Measurements from ENCODE around the gene EPS8L2.

EPS8L2 gene

DNA sequence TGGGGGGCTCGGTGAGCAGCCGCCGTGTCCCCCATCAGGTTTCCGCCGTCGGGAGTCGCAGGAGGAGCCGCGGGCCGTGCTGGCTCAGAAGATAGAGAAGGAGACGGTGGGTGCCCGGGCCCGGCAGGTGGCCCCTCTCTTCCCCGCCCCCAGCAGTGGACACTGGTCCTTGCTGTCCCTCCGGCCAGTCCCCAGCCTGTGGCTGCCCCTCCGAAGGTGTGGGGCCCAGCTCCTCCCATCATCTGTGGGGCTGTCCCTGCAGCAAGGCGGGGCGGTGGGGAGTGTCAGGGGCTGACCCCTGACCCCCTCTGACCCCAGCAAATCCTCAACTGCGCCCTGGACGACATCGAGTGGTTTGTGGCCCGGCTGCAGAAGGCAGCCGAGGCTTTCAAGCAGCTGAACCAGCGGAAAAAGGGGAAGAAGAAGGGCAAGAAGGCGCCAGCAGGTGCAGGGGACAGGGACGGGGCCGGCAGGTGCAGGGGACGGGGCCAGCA, 15.3 kb downstream of the EPS8L2 start:
- TF ChIP-seq, protein P1, sequence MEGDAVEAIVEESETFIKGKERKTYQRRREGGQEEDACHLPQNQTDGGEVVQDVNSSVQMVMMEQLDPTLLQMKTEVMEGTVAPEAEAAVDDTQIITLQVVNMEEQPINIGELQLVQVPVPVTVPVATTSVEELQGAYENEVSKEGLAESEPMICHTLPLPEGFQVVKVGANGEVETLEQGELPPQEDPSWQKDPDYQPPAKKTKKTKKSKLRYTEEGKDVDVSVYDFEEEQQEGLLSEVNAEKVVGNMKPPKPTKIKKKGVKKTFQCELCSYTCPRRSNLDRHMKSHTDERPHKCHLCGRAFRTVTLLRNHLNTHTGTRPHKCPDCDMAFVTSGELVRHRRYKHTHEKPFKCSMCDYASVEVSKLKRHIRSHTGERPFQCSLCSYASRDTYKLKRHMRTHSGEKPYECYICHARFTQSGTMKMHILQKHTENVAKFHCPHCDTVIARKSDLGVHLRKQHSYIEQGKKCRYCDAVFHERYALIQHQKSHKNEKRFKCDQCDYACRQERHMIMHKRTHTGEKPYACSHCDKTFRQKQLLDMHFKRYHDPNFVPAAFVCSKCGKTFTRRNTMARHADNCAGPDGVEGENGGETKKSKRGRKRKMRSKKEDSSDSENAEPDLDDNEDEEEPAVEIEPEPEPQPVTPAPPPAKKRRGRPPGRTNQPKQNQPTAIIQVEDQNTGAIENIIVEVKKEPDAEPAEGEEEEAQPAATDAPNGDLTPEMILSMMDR (IDR thresholded peaks at IDR 0.05; ENCODE audit: extremely low read depth, insufficient read depth, missing control alignments) = no peak
- in situ Hi-C loops (cut with MboI; ENCODE audit: low pct_unique_long_range_greater_than_20kb, low sequenced_read_pairs, unreplicated experiment) = no loop called here
- DNase-seq (ENCODE audit: low spot score) = no peak

DNA sequence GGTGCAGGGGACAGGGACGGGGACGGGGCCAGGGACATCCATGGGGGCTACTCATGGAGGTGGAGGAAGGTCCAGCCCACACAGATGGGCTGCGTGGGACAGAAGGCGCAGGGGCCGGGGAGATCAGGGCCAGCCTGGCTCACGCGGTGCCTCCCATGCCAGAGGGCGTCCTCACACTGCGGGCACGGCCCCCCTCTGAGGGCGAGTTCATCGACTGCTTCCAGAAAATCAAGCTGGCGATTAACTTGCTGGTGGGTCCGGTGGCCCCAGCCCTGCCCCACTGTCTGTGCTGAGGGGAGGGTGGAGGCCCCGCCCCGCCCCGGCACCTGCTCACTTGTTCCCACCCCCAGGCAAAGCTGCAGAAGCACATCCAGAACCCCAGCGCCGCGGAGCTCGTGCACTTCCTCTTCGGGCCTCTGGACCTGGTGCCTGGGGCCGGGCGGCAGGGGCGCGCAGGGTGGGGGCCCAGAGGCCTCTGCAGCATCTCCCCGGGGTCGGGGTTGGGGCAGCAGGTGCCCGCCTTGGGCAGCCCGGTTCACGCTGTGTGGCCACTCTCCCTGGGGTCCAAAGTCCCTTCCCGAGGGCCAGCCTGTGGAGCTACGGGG, 15.8 kb downstream of the EPS8L2 start:
- peak; percentile 69 for DNase-seq (ENCODE audit: low spot score)
- in situ Hi-C loops (cut with MboI; ENCODE audit: low pct_unique_long_range_greater_than_20kb, low sequenced_read_pairs, unreplicated experiment) = no loop called here
- TF ChIP-seq, protein P1 (IDR thresholded peaks at IDR 0.05; ENCODE audit: extremely low read depth, insufficient read depth, missing control alignments) = no peak

DNA sequence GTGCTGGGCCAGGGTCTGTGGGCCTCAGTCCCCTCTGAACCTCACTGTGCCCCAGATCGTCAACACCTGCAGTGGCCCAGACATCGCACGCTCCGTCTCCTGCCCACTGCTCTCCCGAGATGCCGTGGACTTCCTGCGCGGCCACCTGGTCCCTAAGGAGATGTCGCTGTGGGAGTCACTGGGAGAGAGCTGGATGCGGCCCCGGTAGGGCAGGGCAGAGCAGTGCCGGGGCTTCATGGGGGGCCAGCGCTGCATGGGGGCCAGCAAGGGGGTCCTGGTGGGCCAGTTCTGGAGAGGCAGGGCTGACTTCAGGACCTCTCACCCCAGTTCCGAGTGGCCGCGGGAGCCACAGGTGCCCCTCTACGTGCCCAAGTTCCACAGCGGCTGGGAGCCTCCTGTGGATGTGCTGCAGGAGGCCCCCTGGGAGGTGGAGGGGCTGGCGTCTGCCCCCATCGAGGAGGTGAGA, 16.3 kb downstream of the EPS8L2 start:
- in situ Hi-C loops (cut with MboI; ENCODE audit: low pct_unique_long_range_greater_than_20kb, low sequenced_read_pairs, unreplicated experiment) = no loop called here
- TF ChIP-seq, protein P1 (IDR thresholded peaks at IDR 0.05; ENCODE audit: extremely low read depth, insufficient read depth, missing control alignments) = no peak
- no peak for DNase-seq (ENCODE audit: low spot score)

DNA sequence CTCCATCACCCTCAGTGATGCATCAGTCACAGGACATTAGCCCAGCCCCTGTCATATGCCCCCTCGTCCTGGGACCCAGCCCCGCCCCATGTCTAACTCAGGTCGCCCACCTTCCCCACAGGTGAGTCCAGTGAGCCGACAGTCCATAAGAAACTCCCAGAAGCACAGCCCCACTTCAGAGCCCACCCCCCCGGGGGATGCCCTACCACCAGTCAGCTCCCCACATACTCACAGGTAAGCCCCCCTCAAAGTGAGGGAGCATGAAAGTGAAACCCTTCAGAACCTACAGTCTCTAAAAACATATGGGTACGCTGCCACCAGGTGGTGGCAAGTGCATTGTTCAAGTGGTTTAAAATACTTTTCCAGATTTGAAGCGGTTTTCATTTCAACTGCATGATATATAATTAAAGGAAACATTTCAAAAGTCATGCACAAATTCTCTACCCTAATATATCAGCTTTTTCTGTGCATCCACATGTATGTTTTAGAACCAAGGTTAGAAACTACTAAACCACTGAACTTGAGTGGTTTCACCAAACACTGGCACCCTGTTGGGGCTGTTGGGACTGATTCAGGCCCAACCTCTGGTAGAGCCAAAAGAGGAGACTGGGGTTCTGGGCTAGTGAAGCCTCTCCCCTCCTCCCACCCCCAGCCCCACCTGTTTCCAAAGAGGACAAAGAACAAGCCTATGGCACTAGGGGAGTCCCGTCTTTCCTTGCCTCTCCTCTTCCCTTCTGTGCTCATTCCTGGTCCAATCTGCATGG, 17.3 kb downstream of the EPS8L2 start:
- peak; percentile 82 for DNase-seq (ENCODE audit: low spot score)
- in situ Hi-C loops (cut with MboI; ENCODE audit: low pct_unique_long_range_greater_than_20kb, low sequenced_read_pairs, unreplicated experiment) = no loop called here
- TF ChIP-seq, protein P1 (IDR thresholded peaks at IDR 0.05; ENCODE audit: extremely low read depth, insufficient read depth, missing control alignments) = peak; percentile 72

DNA sequence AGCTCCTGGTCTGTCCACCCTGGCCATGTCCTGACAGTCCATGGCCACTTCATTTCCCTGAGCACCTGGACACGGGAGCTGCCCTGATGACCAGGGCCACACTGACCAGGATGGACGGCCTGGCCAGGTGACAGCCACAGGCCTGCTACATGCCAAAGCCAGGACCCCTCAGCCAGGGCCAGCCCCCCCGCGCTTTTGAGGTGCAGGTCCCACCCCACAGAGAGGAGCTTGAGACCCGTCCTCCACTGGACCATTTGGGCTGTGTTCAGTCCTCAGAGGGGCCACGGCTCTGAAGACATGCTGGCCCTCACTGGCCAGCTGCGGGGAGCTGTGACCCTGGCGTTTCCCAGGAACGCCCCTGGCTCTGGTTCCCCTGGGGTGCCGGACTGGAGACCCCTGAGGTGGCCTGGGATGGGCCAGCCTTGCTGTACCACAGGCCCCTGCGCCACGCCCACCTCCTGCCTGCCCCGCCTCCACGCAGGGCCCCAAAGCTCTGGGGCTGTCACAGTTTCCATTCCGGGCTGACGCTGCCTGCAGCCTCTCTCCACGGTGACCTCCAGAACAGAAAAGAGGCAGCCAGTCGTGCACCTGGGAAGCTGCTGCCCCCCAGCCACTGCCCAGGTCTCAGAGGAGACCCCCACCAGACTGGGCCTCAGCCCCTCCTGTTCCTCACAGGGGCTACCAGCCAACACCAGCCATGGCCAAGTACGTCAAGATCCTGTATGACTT, 18.2 kb downstream of the EPS8L2 start:
- TF ChIP-seq, protein P1 (IDR thresholded peaks at IDR 0.05; ENCODE audit: extremely low read depth, insufficient read depth, missing control alignments) = no peak
- DNase-seq (ENCODE audit: low spot score) = peak; percentile 17

DNA sequence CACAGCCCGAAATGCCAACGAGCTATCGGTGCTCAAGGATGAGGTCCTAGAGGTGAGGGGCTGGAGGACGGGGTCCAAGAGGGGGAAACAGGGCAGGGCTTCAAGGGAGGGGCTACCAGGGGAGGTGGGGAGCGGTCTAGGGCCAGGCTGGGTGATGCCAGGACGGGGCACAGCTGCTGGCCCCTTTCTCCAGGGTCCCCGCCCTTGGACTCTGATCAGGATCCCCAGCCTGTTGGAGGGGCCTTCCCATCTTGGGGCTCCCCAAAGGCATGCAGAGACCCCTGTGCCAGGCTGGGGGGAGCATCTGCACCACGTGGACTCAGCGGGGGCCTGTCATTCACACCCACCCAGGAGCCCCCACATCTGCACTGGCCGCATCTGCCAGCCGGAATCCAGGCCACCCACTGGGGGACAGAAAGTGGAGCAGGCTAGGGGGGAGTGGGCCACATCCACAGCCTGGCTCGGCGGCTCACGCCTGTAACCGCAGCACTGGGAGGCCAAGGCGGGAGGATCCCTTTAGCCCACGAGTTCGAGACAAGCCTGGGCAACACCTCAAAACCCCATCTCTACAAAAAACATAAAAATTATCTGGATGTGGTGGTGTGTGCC, 18.9 kb downstream of the EPS8L2 start:
- TF ChIP-seq, protein P1 (IDR thresholded peaks at IDR 0.05; ENCODE audit: extremely low read depth, insufficient read depth, missing control alignments) = no peak
- in situ Hi-C loops (cut with MboI; ENCODE audit: low pct_unique_long_range_greater_than_20kb, low sequenced_read_pairs, unreplicated experiment) = no loop called here
- DNase-seq (ENCODE audit: low spot score) = no peak

More for the DNA sequence above, 18.2 kb downstream of the EPS8L2 start:
- in situ Hi-C loops (cut with MboI; ENCODE audit: low pct_unique_long_range_greater_than_20kb, low sequenced_read_pairs, unreplicated experiment) = no loop called here
